GM12801 (cell line): ENCODE measurements around the gene LYPD6.

Experiments used
- CTCF ChIP-seq: IDR thresholded peaks from one replicate; pipeline ENCODE4 v1.5.1; 2011; ENCODE audit warnings: control low read depth; ENCODE audit not compliant: insufficient read length; ENCODE audit errors: extremely low read depth

LYPD6 gene

GRCh38 chr2:149331023-149331400 is 625 bp downstream of the LYPD6 start:
- TF ChIP-seq CTCF, result no peak

DNA sequence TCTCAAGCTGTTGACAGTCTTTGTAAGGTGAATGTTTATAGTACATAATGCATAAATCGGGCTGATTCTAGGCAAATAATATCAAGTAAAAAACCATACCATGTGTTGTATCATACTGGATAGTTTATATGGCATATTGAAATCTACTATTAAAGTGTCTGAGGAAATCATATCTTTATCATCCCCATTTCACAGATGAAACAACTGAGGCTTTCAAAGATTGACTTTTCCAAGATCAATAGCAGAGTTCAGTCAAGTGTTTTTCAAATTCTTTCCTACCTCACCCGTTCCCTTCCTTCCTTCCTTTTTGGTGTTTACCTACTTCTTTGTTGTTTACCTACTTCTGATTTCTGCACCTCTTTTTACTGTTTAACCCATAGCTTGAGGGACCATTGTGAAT is 2.0 kb downstream of the LYPD6 start:
- TF ChIP-seq CTCF, result no peak

- TF ChIP-seq CTCF, result no peak
Observed at GRCh38 chr2:149333636-149334035, 3.2 kb downstream of the LYPD6 start.

- no peak for TF ChIP-seq CTCF
Observed at GRCh38 chr2:149334156-149334555, 3.8 kb downstream of the LYPD6 start.

DNA sequence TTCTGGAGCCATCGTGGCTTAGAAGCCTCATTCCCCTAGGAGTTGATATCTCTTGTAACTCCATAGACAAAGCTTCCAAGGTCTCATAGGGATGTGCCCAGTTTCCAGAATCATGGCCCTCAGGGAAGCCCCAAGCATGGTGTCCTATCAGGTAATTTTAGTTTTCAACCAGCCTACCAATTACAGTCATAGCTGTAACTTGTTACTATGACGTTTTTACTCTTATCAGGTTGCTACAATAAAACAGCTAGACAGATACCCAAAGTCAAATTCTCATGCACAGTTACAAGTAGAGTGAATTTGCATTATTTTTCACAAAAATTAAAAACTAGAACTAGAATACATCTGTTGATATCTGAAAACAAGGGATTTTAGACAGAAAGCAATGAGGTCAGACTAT is 8.9 kb downstream of the LYPD6 start:
- TF ChIP-seq CTCF, result no peak

DNA sequence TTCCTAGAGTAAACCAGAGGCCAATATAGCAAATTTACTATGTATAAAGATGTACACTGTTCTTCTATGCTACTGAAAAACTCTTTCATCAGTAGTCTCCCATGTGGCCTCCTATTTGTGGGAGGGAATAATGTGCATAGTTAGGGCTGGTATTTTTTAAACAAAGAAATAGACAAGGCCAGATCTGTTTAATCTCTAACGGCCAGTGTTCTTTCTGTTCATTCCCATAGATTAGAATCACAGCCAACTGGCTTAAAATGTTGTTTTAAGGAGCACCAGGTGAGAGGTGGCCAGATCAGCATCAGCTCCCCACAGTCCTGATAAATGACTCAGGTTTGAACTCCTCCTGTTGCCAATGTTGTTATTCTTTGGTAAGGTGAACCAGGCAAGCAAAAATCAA is 12.1 kb downstream of the LYPD6 start:
- no peak for TF ChIP-seq CTCF

- TF ChIP-seq CTCF, result no peak
Observed at GRCh38 chr2:149344105-149344504, 13.7 kb downstream of the LYPD6 start.

GRCh38 chr2:149346272-149346671 is 15.9 kb downstream of the LYPD6 start:
- TF ChIP-seq CTCF, result no peak
